UCSD-AML1 (cell line): ENCODE measurements around the gene HOMER3.
"Not testable (repeated sequence)": the region's sequence is repeated elsewhere in the genome, so short reads cannot be mapped to it uniquely, and the experiment has no call there.

Experiments used
- DNase-seq: peaks from one replicate; lab custom pipeline; 2025; ENCODE audit not compliant: unreplicated experiment; lab: John Stamatoyannopoulos, UW

HOMER3 gene

DNA sequence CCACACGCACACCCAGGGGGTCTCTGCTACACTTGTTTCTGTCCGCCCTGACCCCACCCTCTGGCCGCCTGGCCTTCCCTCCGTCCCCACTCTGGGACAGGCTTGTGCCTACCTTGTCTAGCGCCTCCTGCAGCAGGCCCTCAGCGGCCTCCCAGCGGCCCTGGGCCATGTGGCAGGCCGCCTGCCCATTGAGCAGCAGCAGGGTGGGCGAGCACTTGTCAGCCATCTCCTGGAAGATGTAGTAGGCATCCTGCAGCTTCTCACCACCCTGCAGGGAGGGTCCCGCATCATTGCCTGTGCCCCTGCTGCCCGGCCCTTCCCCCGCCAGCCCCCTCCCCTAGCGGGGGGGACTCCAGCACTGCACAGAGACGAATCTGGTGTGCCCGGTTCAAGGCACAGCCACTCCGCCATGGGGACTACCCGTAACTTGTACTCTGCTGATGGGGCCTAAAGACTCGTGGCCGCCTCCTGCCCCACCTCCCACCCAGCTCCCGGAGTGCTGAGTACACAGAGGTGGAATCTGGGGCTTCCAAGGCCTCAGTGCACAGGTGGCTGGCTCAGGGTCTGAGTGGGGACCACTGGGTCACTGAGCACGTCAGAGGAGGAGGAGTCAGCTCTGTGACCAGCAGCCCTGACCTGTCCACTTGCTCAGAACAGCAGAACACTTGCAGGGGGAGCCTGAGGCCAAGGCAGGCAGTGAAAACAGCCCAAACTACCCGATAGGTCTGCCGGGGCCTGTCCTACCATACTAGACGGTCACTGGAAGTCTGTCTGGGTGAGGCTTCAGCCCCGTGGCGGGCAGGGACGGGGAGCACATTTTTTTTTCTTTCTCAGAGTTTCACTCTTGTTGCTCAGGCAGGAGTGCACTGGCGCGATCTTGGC is 37.6 kb downstream of the HOMER3 start:
- DNase-seq, result no peak

DNA sequence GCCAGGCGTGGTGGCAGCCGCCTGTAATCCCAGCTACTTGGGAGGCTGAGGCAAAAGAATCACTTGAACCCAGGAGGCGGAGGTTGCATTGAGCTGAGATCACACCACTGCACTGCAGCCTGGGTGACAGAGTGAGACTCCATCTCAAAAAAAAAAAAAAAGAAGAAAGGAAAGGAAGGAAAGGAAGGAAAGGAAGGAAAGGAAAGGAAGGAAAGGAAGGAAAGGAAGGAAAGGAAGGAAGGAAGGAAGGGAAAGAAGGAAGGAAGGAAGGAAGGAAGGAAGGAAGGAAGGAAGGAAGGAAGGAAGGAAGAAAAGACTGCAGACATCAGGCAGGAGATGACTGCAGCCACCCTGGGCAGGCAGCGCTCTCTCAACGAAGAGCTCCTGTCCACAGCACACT is 38.5 kb downstream of the HOMER3 start:
- DNase-seq, result not testable (repeated sequence)

DNA sequence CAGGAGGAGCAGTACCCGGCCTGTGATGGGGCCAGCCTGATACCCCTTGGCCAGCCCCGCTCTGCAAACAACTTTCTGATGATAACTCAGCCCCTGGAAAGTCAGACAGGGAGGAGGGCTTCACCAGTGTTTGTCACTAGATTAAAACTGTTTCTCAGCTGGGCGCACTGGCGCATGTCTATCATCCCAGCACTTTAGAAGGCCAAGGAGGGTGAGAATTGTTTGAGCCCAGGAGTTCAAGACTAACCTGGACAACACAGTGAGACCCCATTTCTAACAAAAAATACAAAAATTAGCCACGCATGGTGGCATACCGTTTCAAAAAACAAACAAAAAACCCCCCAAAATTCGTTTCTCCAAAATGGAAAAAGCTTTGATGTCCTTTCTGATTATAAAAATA is 39.5 kb downstream of the HOMER3 start:
- DNase-seq, result no peak

DNA sequence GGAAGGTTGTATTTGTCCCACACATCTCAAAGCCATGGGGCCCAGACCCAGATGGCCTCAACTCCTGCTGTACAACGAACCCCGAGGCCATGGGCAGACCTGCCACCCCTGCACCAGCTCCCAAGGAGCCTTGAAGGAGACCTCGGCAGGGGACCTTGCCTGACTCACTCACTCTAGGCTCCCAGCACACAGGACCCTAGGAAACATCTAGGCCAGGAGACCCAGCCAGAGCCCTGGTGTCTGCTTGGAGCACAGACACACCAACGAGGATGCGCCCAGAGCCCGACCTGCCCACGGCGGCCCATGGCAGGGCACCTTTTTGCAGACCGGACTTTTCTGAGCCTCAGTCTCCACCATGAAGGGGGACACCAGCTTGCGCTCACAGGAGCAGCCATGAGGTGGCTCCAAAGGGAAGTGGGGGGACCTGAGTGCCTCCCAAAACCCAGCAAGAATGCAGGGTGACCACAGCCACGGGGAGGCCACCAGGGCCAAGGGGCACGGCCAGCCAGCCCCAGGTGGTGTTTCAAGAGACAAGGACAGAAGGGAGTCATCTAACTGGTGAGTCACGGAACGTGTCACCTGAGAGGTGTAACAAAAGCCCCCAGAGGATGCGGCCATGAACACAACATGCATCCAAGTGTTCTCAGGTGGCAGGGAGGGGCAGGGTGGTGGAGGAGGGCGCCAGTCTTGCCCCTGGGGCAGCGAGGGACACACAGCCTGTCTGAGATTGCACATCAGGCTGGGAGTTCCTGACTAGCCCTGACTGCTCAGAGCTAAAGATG is 40.1 kb downstream of the HOMER3 start:
- no peak for DNase-seq

DNA sequence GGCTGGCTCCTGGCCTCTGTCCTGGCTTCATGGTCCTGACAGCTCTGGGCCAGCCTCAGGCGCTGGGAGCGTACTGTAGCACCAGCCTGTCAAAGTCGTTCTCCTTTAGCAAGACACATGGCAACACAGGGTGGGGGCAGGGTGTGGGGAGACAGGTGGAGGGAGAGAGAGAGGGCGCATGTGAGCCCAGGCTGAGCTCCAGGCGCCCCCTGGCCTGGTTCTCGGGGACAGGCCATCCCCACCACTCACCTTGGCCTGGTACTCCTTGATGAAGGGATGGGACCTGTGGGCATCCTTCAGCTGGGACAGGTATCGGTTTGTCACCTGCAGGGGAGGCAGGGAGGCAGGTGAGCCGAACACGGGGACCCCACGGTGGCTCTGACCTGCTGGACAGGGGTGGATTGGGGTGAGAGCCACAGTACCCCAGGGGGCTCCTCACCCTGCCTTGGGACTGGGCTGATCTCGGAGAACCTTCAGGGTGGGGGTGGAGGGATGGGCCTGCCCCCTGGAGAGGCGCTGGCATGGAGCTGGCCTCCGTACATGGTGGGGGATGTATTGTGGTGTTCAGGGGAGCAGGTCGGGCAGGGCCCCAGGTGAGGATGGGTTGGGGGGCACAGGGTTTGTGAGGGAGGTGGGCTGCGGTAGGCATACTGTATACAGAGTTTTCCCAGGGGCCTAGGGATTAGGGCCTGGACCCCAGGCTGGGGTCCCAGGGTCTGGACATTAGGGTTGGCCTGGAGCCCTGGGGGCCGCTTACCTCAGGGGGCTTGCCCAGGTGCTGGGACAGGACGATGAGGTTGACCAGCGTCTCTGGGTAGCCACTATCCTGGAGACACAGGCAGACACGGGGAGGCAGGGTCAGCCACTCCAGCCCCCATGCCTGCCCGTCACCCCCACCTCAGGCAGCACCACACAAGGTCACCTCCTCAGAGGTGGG is 41.1 kb downstream of the HOMER3 start:
- no peak for DNase-seq

DNA sequence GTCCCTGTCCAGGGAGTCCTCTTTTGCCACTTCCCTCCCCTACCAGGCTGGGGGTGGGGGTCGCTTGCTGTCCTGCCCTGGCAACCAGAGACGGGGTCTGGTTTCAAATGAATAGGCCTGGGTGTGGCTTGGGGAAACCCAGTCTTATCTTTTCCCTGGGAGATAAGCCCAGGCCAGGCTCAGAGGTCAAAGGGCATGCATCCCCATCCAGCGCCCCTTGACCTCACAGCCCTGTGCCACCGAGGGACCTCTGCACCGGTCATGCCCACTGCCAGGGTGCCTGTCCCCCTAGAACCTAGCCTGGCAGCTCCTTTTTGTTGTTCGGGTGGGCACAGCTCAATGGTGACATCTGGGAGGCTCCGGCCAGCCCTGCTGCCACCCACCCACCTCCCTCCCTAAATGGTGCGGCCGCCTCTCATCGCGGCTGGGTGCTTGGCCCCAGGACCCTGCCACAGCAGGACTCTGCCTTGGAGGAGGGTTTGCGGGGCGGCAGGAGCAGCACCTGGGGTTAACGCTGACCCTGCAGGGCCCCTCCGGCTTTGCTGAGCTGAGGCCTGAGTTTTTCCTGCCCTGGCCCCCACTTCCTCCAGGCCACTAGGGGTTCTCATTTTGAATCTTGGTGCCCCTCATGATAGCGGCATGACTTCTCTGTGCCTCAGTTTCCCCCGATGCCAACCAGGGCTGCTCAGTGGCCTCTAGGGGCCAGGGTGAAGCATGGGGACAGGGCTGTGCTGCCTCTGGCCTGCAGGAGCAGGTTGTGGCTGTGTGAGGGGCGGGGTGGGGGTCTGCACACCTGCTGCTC is 42.2 kb downstream of the HOMER3 start:
- DNase-seq, result no peak

DNA sequence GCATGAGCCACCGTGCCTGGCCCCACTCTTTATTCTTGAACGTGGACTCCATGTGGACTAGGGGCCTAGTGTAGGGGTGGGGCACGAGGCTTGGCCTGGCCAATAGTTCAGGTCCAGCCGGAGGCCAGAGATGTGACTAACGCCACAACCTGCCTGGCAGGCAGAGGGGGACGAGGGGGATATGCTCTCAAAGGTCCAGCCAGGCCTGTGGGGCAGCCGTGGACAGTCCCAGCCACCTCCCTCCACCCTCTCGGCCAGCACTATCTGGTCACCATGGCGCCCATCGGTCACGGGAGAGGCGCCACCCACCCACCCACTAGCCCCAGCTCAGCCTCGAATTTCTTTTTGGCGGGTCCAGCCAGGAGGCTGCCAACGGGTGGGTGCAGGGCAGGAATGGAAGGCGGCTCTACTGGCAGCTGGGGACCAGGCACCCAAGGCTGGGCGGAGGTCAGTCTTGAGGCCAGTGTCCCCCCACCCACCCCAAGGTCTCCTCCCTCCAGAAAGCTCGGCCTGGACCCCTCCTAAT is 42.9 kb downstream of the HOMER3 start:
- DNase-seq, result no peak

DNA sequence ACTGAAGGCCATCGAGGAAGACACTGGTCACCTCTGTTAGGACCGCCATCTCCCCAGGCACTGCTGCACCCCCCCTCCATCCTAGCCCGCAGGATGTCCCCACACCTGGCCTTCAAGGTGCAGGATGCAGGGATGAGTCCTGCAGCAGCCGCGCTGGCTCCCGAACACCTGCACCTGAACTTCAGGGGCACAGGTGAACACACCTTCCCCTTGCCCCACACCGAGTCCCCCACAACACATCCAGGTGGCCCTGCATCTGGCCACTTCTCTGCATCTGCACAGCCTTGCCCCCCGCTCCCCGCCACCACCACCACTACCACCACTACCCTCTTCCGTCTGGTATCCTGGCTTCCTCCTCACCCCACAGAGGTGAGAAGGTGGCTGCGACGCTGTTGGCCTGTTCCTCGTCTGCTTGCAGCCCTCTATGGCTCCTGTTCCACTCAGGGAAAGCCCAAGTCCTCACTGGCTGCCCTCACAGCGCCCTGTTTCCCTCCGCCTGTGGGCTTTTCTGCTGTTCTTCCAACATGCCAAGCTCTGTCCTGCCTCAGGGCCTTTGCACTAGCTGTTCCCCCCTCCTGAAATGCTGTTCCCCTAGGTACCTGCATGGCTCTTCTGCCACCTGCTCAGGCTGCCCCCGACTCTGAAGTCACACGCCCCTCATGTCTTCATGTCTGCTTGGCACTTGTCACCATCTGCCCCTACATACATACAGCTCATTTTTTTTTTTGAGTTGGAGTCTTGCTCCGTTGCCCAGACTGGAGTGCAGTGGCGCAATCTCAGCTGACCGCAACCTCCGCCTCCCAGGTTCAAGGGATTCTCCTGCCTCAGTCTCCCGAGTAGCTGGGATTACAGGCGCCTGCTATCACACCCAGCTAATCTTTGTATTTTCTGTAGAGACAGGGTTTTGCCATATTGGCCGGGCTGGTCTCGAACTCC is 43.7 kb downstream of the HOMER3 start:
- no peak for DNase-seq

DNA sequence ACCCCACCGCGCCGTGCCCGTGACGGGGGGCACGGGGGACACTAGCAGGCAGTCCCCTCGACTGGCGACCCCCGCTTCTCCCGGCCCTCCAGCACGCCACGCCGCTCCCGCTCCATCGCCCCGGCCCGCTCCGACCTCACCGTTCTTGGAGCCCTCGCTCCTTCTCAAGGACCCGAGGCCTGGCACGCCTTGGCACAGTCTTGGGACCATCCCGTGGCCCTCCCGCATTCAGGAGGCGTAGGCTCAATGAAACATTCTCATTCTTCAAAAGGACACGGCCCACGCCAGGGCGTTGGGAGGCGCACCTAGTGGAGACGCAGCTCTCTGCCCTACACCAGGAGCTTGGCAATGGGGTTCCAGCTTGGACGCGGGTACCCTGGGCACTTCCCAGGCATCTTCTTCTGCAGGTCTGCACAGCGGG is 44.6 kb downstream of the HOMER3 start:
- no peak for DNase-seq

DNA sequence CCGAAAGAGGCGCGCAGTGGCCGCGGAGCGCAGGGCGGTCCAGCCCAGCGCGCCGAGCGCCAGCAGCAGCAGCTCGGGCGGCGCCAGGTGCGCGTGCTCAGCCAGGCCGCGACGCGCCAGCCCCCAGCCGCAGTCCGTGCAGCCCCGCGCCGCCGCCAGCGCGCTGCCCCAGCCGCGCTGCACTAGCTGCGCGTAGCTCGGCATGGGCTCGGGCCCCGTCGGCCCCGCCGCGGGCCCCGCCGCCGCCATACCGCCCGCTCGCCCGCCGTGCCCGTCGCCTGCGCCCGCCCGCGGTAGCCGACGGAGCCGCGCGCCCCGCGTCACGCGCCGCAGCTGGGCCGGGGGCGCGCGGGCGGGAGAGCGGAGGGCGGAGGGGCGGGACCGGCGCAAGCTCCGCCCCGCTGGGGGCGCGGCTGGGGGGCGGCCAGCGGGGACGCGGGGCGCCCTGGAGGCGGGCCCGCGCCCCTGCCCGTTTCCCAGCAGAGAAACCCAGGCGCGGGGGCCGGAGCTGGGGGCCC is 45.1 kb downstream of the HOMER3 start, which contains the start of gene CERS1:
TSS of gene CERS1 (minus strand) at position 335 of the 518 bp plus-strand sequence. CDS start at position 249, 86 bp downstream.
- no peak for DNase-seq

DNA sequence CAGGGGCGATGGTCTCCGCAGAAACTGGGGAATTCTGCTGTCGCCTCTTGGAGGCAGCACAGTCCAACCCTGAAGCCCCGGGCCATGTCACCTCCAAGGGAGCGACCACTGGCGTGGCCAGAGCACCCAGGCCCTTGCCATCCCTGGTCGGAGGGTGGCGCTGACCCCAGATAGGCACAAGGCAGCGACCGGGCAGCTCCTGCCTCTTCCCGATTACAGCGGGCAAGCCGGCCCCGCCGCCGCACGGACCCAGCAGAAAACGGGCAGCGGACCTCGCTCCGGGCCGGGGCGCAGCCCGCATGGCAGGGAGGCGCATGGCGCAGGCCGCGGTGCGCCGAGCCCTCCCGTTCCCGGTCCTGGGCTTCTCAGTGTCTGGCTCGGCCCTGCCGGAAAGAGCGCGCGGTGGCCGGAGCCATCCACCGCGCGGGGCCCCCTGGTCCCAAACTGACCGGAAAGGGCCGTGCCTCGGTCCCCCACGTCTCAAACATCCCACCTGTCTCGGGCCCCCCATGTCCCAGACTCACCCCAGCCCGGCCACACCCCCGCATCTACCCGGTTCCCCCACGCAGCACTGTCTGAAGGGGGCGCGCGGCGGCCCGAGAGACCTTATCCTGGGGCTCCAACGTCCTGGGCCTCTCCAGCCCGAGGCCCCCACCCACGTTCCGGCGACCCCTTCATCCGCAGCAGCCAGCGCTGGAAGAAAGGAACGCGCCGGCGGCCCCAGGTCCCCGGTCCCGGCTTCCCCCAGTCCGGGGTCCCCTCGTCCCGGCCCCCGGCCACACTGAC is 45.8 kb downstream of the HOMER3 start:
- peak; percentile 75 for DNase-seq

DNA sequence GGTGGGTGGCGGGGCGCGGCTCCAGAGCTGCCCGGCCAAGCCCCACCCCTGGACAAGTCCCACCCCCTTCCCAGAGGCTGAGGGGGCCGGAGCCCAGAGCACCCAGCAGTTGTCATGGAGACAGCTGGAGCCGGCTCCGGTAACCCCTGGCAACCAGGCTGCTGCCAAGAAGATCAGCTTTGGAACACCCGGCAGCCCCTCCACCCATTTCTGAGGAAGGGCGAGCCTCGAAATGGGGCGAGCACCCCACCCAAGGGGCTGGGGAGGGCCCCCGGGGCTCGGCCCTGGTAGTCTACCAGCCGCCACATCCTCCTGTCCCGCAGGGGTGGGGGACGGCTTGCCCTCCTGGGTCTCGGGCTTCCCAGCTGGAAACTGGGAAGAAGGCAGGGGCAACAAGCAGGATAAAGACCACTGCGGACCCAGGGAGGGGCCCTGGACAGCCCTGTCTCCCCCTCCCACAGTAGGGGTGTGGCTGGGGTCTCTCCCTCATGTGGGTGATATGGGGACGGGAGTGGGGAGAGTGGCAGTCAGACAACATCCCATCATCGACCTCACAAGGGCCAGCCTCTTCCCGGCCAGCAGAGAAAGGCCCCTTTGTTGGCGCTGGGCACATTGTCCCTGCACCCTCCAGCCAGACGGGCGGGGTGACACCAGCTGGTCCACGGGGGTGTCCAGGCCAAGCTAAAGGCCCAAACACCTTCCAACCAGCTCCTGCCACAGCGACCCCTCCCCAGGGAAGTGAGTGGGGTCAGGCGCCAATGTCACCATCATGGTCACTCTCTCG is 46.6 kb downstream of the HOMER3 start:
- no peak for DNase-seq

DNA sequence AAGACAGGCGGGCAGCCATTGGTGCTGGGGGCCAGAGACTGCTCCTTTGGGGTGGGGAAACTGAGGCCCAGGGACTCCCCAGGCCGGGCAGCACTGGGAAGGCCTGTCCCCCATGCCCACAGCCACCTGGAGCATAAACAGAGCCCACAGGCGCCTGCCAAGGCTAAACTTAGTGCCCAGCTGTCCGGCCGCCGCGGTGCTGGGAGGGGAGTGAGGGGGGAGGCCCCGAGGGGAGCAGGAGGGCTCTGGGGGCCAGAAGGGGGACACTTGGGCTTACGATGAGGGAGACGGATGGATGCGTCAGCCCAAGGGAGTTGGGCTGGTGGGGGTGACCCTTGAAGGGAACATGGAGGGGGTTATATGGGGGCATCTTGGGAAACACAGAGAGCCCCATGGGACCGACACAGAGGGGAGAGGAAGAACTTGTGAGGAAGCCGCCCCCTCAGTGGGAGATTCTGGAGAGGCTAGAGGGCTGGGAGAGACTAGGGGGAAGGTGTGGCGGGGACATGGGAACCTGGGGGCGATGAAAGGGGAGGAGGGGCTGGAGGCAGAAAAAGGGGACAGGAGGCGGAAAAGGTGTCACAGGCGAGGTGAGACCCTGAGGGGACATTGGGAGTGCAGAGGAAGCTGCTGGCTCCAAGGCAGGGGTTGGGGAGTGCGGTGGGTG is 47.3 kb downstream of the HOMER3 start:
- DNase-seq, result no peak

DNA sequence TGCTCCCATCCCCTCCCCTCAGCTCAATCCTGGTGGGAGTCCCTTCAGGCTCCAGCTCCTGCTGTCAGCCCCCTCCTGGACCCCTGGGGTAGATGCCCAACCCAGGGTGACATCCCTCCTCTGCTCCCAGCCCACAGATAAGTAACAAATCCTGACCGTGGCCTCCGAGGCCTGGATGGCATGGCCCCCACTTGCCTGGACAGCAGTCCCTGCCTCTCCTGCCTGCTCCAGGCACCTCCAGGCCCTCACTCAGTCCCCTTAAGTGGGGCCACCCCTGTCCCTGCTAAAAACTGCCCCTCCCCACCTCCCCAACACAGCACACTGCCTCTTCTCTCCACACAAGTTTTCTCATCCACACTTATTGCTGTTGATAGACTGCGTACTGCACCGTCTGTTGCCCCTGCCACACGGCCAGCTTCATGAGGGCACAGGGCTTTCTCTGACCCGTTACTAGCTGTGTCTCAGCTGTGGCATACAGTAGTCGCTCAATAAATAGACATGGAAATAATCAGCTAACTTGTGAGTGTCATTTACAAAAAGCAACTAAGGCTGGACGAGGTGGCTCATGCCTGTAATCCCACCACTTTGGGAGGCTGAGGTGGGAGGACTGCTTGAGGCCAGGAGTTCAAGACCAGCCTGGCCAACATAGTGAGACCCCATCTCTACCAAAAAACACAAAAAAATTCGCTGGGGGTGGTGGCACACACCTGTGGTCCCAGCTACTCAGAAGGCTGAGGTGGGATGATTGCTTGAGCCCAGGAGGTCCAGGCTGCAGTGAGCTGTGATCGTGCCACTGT is 50.9 kb downstream of the HOMER3 start:
- no peak for DNase-seq

DNA sequence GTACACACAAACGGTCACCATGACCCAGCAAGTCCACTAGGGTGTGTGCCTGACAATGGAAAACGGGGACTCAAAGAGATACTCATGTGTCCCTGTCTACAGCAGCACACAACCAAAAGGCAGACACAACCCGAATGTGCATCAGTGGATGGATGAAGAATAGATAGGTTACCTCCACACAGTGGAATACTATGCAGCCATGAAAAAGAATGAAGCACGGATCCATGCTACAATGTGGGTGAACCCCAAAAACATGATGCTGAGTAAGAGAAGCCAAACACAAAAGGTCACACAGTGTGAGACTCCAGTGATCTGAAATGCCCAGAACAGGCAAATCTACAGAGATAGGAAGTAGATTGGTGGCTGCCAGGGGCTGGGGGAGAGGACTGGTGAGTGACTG is 54.0 kb downstream of the HOMER3 start:
- DNase-seq, result no peak
